ENCODE data around the gene SLC13A3.

Gene SLC13A3

GRCh38 chr20:46573788-46574584 is 77.3 kb downstream of the SLC13A3 start:
- no peaks in the 10 kb centered on the region for H3K36me3 ChIP-seq (replicated peaks)
- no peak for TF ChIP-seq CTCF (IDR thresholded peaks at IDR 0.05; ENCODE audit: low read depth, low read length, missing control alignments)
- no peak overlapping the region for H3K27ac ChIP-seq
- H3K4me3 ChIP-seq (ENCODE audit: low read depth, low read length) = no peak overlapping the region
- in situ Hi-C loops (cut with HindIII; ENCODE audit: low pct_ligation_motif_present, low sequenced_read_pairs) = no loop called here
- H3K27me3 ChIP-seq (replicated peaks) = no peaks in the 10 kb centered on the region
- DNase-seq = no peak

- no peaks in the 10 kb centered on the region for H3K27me3 ChIP-seq (replicated peaks)
- no peak overlapping the region for H3K4me3 ChIP-seq (ENCODE audit: low read depth, low read length)
- in situ Hi-C loops (cut with HindIII; ENCODE audit: low pct_ligation_motif_present, low sequenced_read_pairs) = no loop called here
- TF ChIP-seq CTCF (IDR thresholded peaks at IDR 0.05; ENCODE audit: low read depth, low read length, missing control alignments) = no peak
- no peak overlapping the region for H3K27ac ChIP-seq
- no peak for DNase-seq
- no peaks in the 10 kb centered on the region for H3K36me3 ChIP-seq (replicated peaks)
Measured at GRCh38 chr20:46573234-46573633, 78.0 kb downstream of the SLC13A3 start.

DNA sequence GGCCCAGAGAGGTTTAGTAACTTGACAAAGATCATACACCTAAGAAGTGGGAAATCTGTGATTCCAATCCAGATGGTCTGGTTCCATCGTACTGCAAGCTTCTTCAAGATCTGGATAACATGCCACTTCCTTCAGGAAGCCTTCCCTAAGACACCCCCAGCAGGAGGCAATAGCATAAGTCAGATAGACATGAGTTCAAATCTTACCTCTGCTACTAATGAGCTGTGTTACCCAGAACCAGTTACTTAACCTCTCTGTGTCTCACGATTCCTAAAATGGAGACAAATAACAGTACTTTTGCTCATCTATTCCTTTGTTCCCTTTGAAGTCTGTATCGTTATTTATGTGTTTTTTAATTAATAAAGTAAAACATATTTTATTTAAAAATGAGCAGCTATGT is 78.5 kb downstream of the SLC13A3 start:
- Histone ChIP-seq H3K27ac (no peak overlapping the region), H3K4me3 (ENCODE audit: low read depth, low read length) (no peak overlapping the region), H3K36me3 (replicated peaks) (no peaks in the 10 kb centered on the region), H3K27me3 (replicated peaks) (no peaks in the 10 kb centered on the region)
- in situ Hi-C loops (cut with HindIII; ENCODE audit: low pct_ligation_motif_present, low sequenced_read_pairs) = no loop called here
- DNase-seq = no peak
- TF ChIP-seq CTCF (IDR thresholded peaks at IDR 0.05; ENCODE audit: low read depth, low read length, missing control alignments) = no peak

- Histone ChIP-seq H3K27ac (no peak overlapping the region), H3K27me3 (replicated peaks) (no peaks in the 10 kb centered on the region), H3K36me3 (replicated peaks) (no peaks in the 10 kb centered on the region), H3K4me3 (ENCODE audit: low read depth, low read length) (no peak overlapping the region)
- TF ChIP-seq CTCF (IDR thresholded peaks at IDR 0.05; ENCODE audit: low read depth, low read length, missing control alignments) = no peak
- in situ Hi-C loops (cut with HindIII; ENCODE audit: low pct_ligation_motif_present, low sequenced_read_pairs) = no loop called here
- DNase-seq = no peak
Measured at GRCh38 chr20:46572153-46572552, 79.1 kb downstream of the SLC13A3 start.

- no peak overlapping the region for H3K27ac ChIP-seq
- in situ Hi-C loops (cut with HindIII; ENCODE audit: low pct_ligation_motif_present, low sequenced_read_pairs) = no loop called here
- DNase-seq = no peak
- H3K27me3 ChIP-seq (replicated peaks) = no peaks in the 10 kb centered on the region
- TF ChIP-seq CTCF (IDR thresholded peaks at IDR 0.05; ENCODE audit: low read depth, low read length, missing control alignments) = no peak
- H3K4me3 ChIP-seq (ENCODE audit: low read depth, low read length) = no peak overlapping the region
- no peaks in the 10 kb centered on the region for H3K36me3 ChIP-seq (replicated peaks)
Measured at GRCh38 chr20:46571418-46571817, 79.8 kb downstream of the SLC13A3 start.

DNA sequence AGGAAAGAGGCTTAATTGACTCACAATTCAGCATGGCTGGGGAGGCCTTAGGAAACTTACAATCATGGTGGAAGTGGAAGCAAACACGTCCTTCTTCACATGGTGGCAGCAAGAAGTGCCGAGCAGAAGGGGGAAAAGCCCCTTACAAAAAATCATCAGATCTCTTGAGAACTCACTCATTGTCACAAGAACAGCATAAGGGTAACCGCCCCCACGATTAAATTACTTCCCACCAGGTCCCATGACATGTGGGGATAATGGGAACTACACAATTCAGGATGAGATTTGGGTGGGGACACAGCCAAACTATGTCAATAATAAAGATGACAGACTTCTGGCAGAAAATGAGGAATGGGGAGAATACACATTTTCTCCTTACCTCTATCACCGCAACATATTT is 80.3 kb downstream of the SLC13A3 start:
- Histone ChIP-seq H3K27ac (no peak overlapping the region), H3K36me3 (replicated peaks) (no peaks in the 10 kb centered on the region), H3K4me3 (ENCODE audit: low read depth, low read length) (no peak overlapping the region), H3K27me3 (replicated peaks) (no peaks in the 10 kb centered on the region)
- DNase-seq = no peak
- TF ChIP-seq CTCF (IDR thresholded peaks at IDR 0.05; ENCODE audit: low read depth, low read length, missing control alignments) = no peak
- in situ Hi-C loops (cut with HindIII; ENCODE audit: low pct_ligation_motif_present, low sequenced_read_pairs) = no loop called here
